ENCODE results near the gene CCDC70.
A peak's percentile ranks its signal among the peaks of the same experiment; 100 is the strongest.
"Not testable (repeated sequence)": the region's sequence is repeated elsewhere in the genome, so short reads cannot be mapped to it uniquely, and the experiment has no call there.

Gene CCDC70

DNA sequence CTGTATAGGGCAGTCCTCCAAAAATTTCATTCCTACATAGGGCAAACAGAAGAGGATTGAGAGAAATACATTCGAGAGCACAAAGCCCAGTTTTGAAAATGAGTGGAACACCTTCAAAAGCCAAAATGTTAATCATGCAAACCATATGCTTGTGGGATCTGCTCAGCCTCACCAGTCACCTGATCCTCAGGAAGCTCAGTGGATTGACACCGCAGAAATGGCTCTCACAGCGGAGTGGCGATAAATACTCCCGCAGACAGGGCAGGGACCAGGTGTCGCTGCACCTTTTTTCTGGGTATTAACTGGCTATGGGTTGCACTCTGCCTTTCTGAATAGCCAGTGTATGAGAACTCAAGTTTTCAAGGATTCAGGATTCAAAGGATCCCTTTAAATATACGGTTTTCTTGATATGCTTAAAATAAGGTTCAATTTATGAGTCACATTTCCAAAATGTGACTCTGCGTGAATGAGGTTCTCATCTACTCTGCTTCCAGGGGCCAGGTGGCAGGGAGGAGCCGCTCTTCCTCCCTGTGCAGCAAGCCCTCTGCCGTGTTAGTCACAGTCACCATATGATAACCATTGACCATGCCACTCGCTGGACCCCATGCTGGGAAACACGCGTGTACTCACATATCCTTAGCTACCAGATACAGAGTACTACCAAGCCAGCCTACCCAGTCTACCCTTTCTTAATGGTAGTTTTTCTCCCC, 39.5 kb upstream of the CCDC70 start:
- no peak overlapping the region for H3K27ac ChIP-seq (ENCODE audit: low read depth, low read length)
- no peak overlapping the region for H3K9ac ChIP-seq (ENCODE audit: low read length)
- H3K27me3 ChIP-seq (ENCODE audit: control insufficient read depth, insufficient read depth, low read length) = no peaks in the 10 kb centered on the region
- H3K4me1 ChIP-seq (ENCODE audit: control insufficient read depth, insufficient read depth, low read length) = peaks cover 10% of the 10 kb centered on the region
- H3K36me3 ChIP-seq (ENCODE audit: control insufficient read depth, insufficient read depth, low read length) = no peaks in the 10 kb centered on the region
- H3K4me3 ChIP-seq (ENCODE audit: low read length) = no peak overlapping the region

GRCh38 chr13:51823359-51823758, 38.4 kb upstream of the CCDC70 start:
- H3K27me3 ChIP-seq (ENCODE audit: control insufficient read depth, insufficient read depth, low read length) = no peaks in the 10 kb centered on the region
- no peak overlapping the region for H3K27ac ChIP-seq (ENCODE audit: low read depth, low read length)
- no peak overlapping the region for H3K4me3 ChIP-seq (ENCODE audit: low read length)
- no peak overlapping the region for H3K9ac ChIP-seq (ENCODE audit: low read length)
- H3K36me3 ChIP-seq (ENCODE audit: control insufficient read depth, insufficient read depth, low read length) = no peaks in the 10 kb centered on the region
- H3K4me1 ChIP-seq (ENCODE audit: control insufficient read depth, insufficient read depth, low read length) = peaks cover 10% of the 10 kb centered on the region

- Histone ChIP-seq H3K9ac (ENCODE audit: low read length) (no peak overlapping the region), H3K36me3 (ENCODE audit: control insufficient read depth, insufficient read depth, low read length) (no peaks in the 10 kb centered on the region), H3K4me3 (ENCODE audit: low read length) (no peak overlapping the region), H3K27ac (ENCODE audit: low read depth, low read length) (no peak overlapping the region), H3K4me1 (ENCODE audit: control insufficient read depth, insufficient read depth, low read length) (peaks cover 10% of the 10 kb centered on the region), H3K27me3 (ENCODE audit: control insufficient read depth, insufficient read depth, low read length) (no peaks in the 10 kb centered on the region)
These were observed 37.9 kb upstream of the CCDC70 start for GRCh38 chr13:51823863-51824262.

DNA sequence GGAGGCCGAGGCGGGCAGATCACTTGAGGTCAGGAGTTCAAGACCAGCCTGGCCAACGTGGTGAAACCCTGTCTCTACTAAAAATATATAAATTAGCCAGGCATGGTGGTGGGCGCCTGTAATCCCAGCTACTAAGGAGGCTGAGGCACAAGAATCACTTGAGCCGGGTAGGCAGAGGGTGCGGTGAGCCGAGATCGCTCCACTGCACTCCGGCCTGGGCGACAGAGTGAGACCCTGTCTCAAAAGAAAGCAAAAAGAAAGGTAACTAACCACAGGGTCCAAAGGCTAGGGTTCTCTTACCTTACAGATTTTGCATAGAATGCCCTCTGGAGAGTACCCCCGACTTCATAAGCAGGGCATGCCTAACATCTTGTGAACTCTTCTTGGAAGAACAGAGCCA, 37.1 kb upstream of the CCDC70 start:
- H3K4me1 ChIP-seq (ENCODE audit: control insufficient read depth, insufficient read depth, low read length); H3K9ac ChIP-seq (ENCODE audit: low read length); H3K27ac ChIP-seq (ENCODE audit: low read depth, low read length); H3K27me3 ChIP-seq (ENCODE audit: control insufficient read depth, insufficient read depth, low read length); H3K36me3 ChIP-seq (ENCODE audit: control insufficient read depth, insufficient read depth, low read length); H3K4me3 ChIP-seq (ENCODE audit: low read length): not testable (repeated sequence)

DNA sequence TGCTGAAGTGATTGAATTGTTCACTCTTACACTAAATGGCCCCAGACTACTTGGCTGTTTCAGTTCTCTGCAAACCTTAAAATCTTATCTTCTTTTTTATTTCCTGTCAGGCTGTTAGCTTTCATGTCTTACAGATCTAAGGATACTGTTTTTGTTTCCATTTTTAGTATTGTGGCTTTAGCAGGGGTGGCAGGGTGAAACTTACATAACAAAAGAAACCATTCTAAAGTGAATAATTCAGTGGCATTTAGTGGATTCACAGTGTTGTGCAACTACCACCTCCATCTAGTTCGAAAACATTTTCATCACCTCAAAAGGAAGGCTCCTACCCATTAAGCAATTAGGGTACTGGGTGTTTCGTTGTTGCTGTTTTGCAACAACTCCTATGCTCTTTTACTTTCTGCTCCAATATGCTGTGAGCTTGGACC, 36.6 kb upstream of the CCDC70 start:
- no peak overlapping the region for H3K9ac ChIP-seq (ENCODE audit: low read length)
- peak overlapping the region; percentile 6 for H3K27ac ChIP-seq (ENCODE audit: low read depth, low read length)
- no peak overlapping the region for H3K4me3 ChIP-seq (ENCODE audit: low read length)
- H3K27me3 ChIP-seq (ENCODE audit: control insufficient read depth, insufficient read depth, low read length) = no peaks in the 10 kb centered on the region
- H3K36me3 ChIP-seq (ENCODE audit: control insufficient read depth, insufficient read depth, low read length) = no peaks in the 10 kb centered on the region
- peaks cover 10% of the 10 kb centered on the region for H3K4me1 ChIP-seq (ENCODE audit: control insufficient read depth, insufficient read depth, low read length)

DNA sequence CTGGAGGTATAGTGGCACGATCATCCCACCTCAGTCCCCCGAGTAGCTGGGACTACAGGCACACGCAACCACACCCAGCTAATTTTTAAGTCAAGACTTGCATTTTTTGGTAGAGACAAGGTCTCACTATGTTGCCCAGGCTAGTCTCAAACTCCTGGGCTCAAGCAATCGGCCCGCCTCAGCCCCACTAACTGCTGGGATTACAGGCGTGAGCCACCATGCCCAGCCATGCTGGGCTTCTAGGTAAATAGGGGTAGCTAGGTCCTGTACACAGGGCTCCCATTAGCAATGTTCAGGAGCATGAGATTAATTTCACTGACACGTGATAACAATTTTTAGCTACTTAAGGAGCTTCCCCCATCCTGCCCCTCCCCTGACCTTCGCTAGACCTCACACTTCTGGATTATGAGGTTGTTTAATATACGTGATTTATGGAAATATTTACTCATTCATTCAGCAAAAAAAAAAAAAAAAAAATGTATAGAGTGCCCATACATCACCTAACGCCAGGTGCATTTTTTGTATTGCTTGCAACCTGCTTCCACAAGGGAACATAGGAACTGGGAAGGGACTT, 36.0 kb upstream of the CCDC70 start:
- no peaks in the 10 kb centered on the region for H3K36me3 ChIP-seq (ENCODE audit: control insufficient read depth, insufficient read depth, low read length)
- no peak overlapping the region for H3K9ac ChIP-seq (ENCODE audit: low read length)
- H3K4me3 ChIP-seq (ENCODE audit: low read length) = no peak overlapping the region
- no peak overlapping the region for H3K27ac ChIP-seq (ENCODE audit: low read depth, low read length)
- no peaks in the 10 kb centered on the region for H3K27me3 ChIP-seq (ENCODE audit: control insufficient read depth, insufficient read depth, low read length)
- peaks cover 10% of the 10 kb centered on the region for H3K4me1 ChIP-seq (ENCODE audit: control insufficient read depth, insufficient read depth, low read length)

DNA sequence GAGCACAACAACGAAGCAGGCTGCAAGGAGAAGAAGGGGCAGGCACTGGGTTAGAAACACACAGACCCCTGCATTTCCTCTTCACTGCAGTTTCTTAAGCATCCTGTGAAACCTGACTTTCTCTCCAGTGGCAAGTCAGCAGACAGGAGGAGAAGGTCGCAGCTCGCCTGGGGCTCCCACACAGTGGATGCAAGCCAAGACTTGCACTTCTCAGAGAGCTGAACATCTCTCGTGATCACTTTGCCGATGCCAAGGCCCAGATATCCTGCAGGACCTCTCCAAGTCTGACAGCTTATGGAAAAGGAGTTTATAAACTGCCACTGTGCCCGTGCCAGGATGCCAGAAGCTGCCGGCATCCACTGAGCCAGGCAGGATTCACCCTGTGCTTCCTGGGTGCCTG, 35.2 kb upstream of the CCDC70 start:
- Histone ChIP-seq H3K4me1 (ENCODE audit: control insufficient read depth, insufficient read depth, low read length) (peaks cover 10% of the 10 kb centered on the region), H3K27ac (ENCODE audit: low read depth, low read length) (peak overlapping the region; percentile 45), H3K9ac (ENCODE audit: low read length) (no peak overlapping the region), H3K4me3 (ENCODE audit: low read length) (no peak overlapping the region), H3K36me3 (ENCODE audit: control insufficient read depth, insufficient read depth, low read length) (no peaks in the 10 kb centered on the region), H3K27me3 (ENCODE audit: control insufficient read depth, insufficient read depth, low read length) (no peaks in the 10 kb centered on the region)

DNA sequence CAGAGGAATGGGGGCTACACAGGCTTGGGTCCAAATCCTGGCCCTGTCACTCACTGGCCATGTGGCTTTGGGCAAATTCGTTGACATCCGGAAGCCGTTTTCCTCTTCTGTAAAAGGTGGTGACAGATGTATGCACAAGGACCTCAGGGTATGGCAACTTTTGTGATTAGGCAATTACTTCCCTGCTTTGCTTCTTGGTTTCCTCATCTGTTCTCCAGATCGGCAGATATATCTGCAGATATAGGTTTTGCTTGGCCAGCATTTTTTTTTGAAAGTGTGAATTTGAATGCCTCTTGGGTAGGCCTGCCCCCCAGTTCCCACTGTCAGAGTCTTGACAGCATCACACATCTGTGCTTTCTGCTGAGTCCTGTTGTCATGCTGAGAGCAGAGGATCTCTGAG, 34.5 kb upstream of the CCDC70 start:
- no peaks in the 10 kb centered on the region for H3K27me3 ChIP-seq (ENCODE audit: control insufficient read depth, insufficient read depth, low read length)
- peaks cover 10% of the 10 kb centered on the region for H3K4me1 ChIP-seq (ENCODE audit: control insufficient read depth, insufficient read depth, low read length)
- H3K9ac ChIP-seq (ENCODE audit: low read length) = no peak overlapping the region
- H3K36me3 ChIP-seq (ENCODE audit: control insufficient read depth, insufficient read depth, low read length) = no peaks in the 10 kb centered on the region
- no peak overlapping the region for H3K27ac ChIP-seq (ENCODE audit: low read depth, low read length)
- no peak overlapping the region for H3K4me3 ChIP-seq (ENCODE audit: low read length)

DNA sequence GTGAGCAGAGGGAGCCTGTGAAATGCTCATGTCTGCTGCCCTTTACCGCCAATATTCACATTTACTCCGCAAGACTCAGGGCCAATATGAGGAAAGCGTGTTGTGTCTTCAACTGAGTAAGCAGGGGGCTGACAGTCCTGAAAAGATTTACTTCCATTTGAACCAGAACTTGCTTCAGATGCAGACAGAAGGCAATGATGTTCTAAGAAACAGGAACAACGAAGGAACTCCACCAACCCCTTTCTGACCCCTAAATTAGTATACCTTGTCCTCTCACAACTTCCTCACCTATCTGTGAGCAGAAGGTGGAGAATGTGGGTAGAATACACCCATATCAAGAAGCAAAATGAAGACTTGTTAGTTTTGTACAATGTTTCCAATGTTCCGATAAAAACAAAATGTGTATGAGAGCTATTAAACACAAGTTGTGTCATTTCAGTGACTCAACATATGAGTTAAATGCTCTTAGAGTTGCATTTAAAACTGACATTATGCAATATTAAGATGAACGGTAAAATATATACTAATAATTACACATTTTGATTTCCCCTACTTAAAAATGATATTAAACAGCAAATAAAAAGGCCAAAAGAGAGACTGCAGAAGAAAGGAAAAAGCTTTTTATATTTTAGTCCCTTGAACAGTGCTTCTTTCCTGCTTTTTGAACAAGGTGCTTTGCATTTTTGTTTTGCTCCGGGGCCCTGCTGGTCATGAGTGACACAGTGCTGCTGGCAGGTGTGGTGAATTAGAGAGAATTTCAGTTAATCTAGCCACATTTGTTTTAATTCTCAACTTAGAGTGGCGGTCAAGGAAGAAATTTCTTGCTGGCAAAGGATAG, 32.8 kb upstream of the CCDC70 start:
- Histone ChIP-seq H3K4me1 (ENCODE audit: control insufficient read depth, insufficient read depth, low read length) (peaks cover 10% of the 10 kb centered on the region), H3K27ac (ENCODE audit: low read depth, low read length) (no peak overlapping the region), H3K9ac (ENCODE audit: low read length) (no peak overlapping the region), H3K4me3 (ENCODE audit: low read length) (no peak overlapping the region), H3K27me3 (ENCODE audit: control insufficient read depth, insufficient read depth, low read length) (no peaks in the 10 kb centered on the region), H3K36me3 (ENCODE audit: control insufficient read depth, insufficient read depth, low read length) (no peaks in the 10 kb centered on the region)

- Histone ChIP-seq H3K4me3 (ENCODE audit: low read length) (no peak overlapping the region), H3K9ac (ENCODE audit: low read length) (no peak overlapping the region), H3K36me3 (ENCODE audit: control insufficient read depth, insufficient read depth, low read length) (no peaks in the 10 kb centered on the region), H3K27me3 (ENCODE audit: control insufficient read depth, insufficient read depth, low read length) (no peaks in the 10 kb centered on the region), H3K27ac (ENCODE audit: low read depth, low read length) (no peak overlapping the region), H3K4me1 (ENCODE audit: control insufficient read depth, insufficient read depth, low read length) (peaks cover 10% of the 10 kb centered on the region)
These were observed 32.2 kb upstream of the CCDC70 start for GRCh38 chr13:51829568-51829899.

GRCh38 chr13:51831519-51831918, 30.2 kb upstream of the CCDC70 start:
- Histone ChIP-seq H3K9ac (ENCODE audit: low read length) (no peak overlapping the region), H3K36me3 (ENCODE audit: control insufficient read depth, insufficient read depth, low read length) (no peaks in the 10 kb centered on the region), H3K27me3 (ENCODE audit: control insufficient read depth, insufficient read depth, low read length) (no peaks in the 10 kb centered on the region), H3K4me1 (ENCODE audit: control insufficient read depth, insufficient read depth, low read length) (peaks cover 7% of the 10 kb centered on the region), H3K27ac (ENCODE audit: low read depth, low read length) (no peak overlapping the region), H3K4me3 (ENCODE audit: low read length) (no peak overlapping the region)

GRCh38 chr13:51832471-51833152, 29.2 kb upstream of the CCDC70 start:
- H3K4me1 ChIP-seq (ENCODE audit: control insufficient read depth, insufficient read depth, low read length) = no peaks in the 10 kb centered on the region

More at GRCh38 chr13:51832471-51833152, 29.2 kb upstream of the CCDC70 start:
- H3K36me3 ChIP-seq (ENCODE audit: control insufficient read depth, insufficient read depth, low read length) = no peaks in the 10 kb centered on the region
- no peak overlapping the region for H3K27ac ChIP-seq (ENCODE audit: low read depth, low read length)
- H3K4me3 ChIP-seq (ENCODE audit: low read length) = no peak overlapping the region
- no peak overlapping the region for H3K9ac ChIP-seq (ENCODE audit: low read length)
- no peaks in the 10 kb centered on the region for H3K27me3 ChIP-seq (ENCODE audit: control insufficient read depth, insufficient read depth, low read length)
